Activated CD4-positive, alpha-beta T cell treated with anti-CD3 and anti-CD28 coated beads for 24 hours (primary cell): Measurements from ENCODE around the gene ASTN2.

Source experiments
- DNase-seq, 2 donors: peaks; one replicate each; pipeline ENCODE4 v3.0.0-alpha.2; 2020; ENCODE audit warnings: low read depth in 2 of 2

ASTN2 gene

GRCh38 chr9:117413346-117414219, 1.3 kb downstream of the ASTN2 start:
- DNase-seq = no peak

GRCh38 chr9:117412841-117413240, 2.0 kb downstream of the ASTN2 start:
- no peak for DNase-seq

GRCh38 chr9:117412006-117412715, 2.7 kb downstream of the ASTN2 start:
- DNase-seq = no peak

- DNase-seq = no peak
These were observed 3.3 kb downstream of the ASTN2 start for GRCh38 chr9:117411547-117411946.

GRCh38 chr9:117409321-117409720, 5.5 kb downstream of the ASTN2 start:
- no peak for DNase-seq

GRCh38 chr9:117407436-117408022, 7.3 kb downstream of the ASTN2 start:
- DNase-seq = no peak

- DNase-seq = no peak
These were observed 8.7 kb downstream of the ASTN2 start for GRCh38 chr9:117405950-117406705.

- no peak for DNase-seq
These were observed 11.0 kb downstream of the ASTN2 start for GRCh38 chr9:117403848-117404247.

GRCh38 chr9:117403403-117403811, 11.4 kb downstream of the ASTN2 start:
- DNase-seq = no peak

- DNase-seq = no peak
These were observed 14.7 kb downstream of the ASTN2 start for GRCh38 chr9:117400171-117400570.

- DNase-seq = no peak
These were observed 19.7 kb downstream of the ASTN2 start for GRCh38 chr9:117395151-117395650.

GRCh38 chr9:117394655-117395054, 20.2 kb downstream of the ASTN2 start:
- DNase-seq = no peak

GRCh38 chr9:117392992-117393391, 21.9 kb downstream of the ASTN2 start:
- no peak for DNase-seq

GRCh38 chr9:117387422-117387821, 27.4 kb downstream of the ASTN2 start:
- no peak for DNase-seq

GRCh38 chr9:117379341-117379740, 35.5 kb downstream of the ASTN2 start:
- DNase-seq = no peak

GRCh38 chr9:117377046-117377445, 37.8 kb downstream of the ASTN2 start:
- no peak for DNase-seq

GRCh38 chr9:117375956-117376355, 38.9 kb downstream of the ASTN2 start:
- no peak for DNase-seq

GRCh38 chr9:117374076-117374725, 40.7 kb downstream of the ASTN2 start:
- DNase-seq = no peak

GRCh38 chr9:117368684-117369230, 46.1 kb downstream of the ASTN2 start:
- DNase-seq = no peak

- DNase-seq = no peak
These were observed 49.4 kb downstream of the ASTN2 start for GRCh38 chr9:117365438-117365837.

- no peak for DNase-seq
These were observed 51.9 kb downstream of the ASTN2 start for GRCh38 chr9:117363006-117363405.
